ENCODE measurements around the gene ZNF646. TPM values are rescaled to one million over a fixed set of nuclear protein-coding genes. Genes with fewer than 3 reads are reported as not detected.

Gene ZNF646
- total RNA-seq, 1 donor from 2014 or later = 9.6 TPM

DNA sequence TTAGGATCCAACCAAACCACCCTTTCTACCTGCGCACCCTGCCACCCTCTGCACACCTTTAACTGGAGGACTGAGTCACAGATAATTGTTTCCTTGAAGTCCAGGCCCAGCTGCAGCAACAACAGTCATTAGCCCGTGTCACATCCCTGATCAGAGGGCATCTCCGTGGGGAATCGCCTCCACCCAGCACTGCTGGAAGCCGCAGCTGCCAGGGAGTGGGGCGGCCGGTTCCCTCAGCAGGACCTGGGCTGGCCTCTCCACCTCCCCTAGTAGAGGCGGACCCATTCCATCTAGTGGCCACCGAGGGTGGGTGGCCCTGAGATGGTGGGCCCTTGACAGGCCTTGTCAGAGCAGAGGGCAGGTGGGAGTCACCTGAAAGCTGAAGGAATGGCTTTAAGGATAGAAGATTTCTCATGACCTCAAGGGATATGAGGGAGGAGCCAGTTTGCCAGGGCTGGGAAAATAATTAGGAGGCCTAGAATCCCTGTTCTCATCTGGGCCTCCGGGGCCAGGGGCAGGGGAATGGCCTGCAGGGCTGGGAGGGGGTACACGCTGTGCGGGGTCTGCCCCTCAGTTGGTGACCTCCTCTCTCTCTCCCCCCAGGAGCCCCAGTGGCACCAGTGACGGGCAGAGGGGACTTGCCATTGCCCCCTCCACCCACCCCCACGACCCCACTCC lies 8.3 kb downstream of the ZNF646 start:
- intact Hi-C loops (cut with DNase I) = no loop called here
- no peak for DNase-seq (ENCODE audit: low spot score)

GRCh38 chr16:31083081-31083480 lies 8.9 kb downstream of the ZNF646 start:
- intact Hi-C loops (cut with DNase I) = no loop called here
- DNase-seq (ENCODE audit: low spot score) = no peak

DNA sequence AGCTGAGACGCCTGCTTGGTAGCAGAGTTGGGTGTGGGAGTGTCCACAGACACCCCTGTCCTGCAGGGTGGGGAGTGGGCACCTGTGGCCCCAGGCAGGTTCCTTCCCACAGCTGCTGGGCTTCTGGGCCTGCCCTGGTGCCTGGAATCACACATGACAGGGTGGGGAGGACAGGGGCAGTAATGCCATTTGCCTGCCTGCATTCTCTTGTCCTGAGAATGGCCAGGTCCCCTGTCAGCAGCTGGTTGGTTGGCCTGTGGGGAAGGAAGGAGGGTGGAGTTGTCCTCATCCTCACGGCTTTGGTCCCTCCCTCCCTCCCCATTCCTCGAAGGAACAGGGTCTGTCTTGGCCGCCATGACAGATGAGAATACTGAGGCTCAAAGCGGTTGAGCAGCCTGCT lies 9.3 kb downstream of the ZNF646 start:
- intact Hi-C loops (cut with DNase I) = no loop called here
- no peak for DNase-seq (ENCODE audit: low spot score)

GRCh38 chr16:31083981-31084380 lies 9.8 kb downstream of the ZNF646 start:
- intact Hi-C loops (cut with DNase I) = no loop called here
- no peak for DNase-seq (ENCODE audit: low spot score)

- intact Hi-C loops (cut with DNase I) = no loop called here
- no peak for DNase-seq (ENCODE audit: low spot score)
Observed at GRCh38 chr16:31084584-31085302, 10.5 kb downstream of the ZNF646 start.

- intact Hi-C loops (cut with DNase I) = no loop called here
- no peak for DNase-seq (ENCODE audit: low spot score)
Observed at GRCh38 chr16:31085411-31085810, 11.2 kb downstream of the ZNF646 start.

GRCh38 chr16:31085873-31086628 lies 11.8 kb downstream of the ZNF646 start:
- intact Hi-C loops (cut with DNase I) = no loop called here
- DNase-seq (ENCODE audit: low spot score) = no peak

DNA sequence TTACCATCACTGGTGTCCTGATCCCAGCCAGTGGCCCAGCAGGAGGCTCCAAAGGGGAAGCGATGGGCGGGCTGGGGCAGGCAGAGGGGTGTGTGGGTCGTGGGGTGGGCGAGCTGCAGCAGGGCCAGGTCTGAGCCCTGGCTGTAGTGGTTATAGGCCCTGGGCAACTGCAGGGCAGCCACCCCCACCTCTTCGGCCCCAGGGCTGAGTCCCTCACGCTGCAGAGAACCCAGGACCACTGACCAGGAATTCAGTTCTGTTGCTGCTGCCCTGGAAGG lies 12.3 kb downstream of the ZNF646 start:
- intact Hi-C loops (cut with DNase I) = no loop called here
- DNase-seq (ENCODE audit: low spot score) = no peak

- intact Hi-C loops (cut with DNase I) = no loop called here
- DNase-seq (ENCODE audit: low spot score) = no peak
Observed at GRCh38 chr16:31087481-31087880, 13.3 kb downstream of the ZNF646 start.

- intact Hi-C loops (cut with DNase I) = no loop called here
- no peak for DNase-seq (ENCODE audit: low spot score)
Observed at GRCh38 chr16:31087971-31088370, 13.7 kb downstream of the ZNF646 start.

DNA sequence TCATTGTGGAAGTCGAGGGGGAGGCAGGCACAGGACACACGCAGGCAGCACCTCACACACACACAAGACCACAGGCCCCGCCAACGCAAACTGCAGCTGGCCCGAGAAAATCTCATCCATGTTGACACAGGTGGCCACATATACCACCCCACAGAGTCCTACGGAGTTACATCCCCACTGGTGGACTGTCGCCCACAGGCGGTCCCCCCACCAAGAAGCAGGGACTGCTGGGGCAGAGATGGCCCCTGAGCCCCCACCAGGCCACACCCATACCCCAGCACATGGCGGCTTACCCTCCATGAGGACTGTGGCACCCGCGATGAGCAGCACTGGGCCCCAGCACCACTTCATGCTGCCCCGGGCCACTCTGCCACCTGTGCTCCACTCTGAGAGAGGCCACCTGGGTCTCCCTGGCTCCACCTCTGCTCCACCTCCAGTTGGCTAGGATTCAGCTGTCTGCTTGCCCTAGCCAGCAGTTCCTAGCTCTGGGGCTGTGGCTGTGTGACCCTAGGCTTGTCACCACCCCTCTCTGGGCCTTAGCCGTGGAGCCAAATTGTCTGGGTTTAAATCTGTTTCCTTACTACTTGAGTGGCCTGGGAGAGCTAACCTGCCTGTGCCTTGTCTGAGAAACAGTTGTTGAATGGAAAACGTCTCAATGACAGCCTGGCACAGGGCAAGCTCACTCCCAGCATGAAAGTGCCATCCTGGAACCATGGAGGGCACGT lies 14.4 kb downstream of the ZNF646 start, which contains the start of gene PRSS53:
PRSS53 (minus strand) TSS at position 485 of the 725 bp plus-strand sequence; CDS start at position 351, 134 bp downstream.
- intact Hi-C loops (cut with DNase I) = no loop called here
- no peak for DNase-seq (ENCODE audit: low spot score)

GRCh38 chr16:31089199-31089598 lies 15.0 kb downstream of the ZNF646 start:
- no peak for DNase-seq (ENCODE audit: low spot score)
- intact Hi-C loops (cut with DNase I) = no loop called here

- intact Hi-C loops (cut with DNase I) = no loop called here
- no peak for DNase-seq (ENCODE audit: low spot score)
Observed at GRCh38 chr16:31090540-31090939, 16.3 kb downstream of the ZNF646 start.

GRCh38 chr16:31092330-31092729 lies 18.1 kb downstream of the ZNF646 start:
- no peak for DNase-seq (ENCODE audit: low spot score)
- intact Hi-C loops (cut with DNase I) = no loop called here

DNA sequence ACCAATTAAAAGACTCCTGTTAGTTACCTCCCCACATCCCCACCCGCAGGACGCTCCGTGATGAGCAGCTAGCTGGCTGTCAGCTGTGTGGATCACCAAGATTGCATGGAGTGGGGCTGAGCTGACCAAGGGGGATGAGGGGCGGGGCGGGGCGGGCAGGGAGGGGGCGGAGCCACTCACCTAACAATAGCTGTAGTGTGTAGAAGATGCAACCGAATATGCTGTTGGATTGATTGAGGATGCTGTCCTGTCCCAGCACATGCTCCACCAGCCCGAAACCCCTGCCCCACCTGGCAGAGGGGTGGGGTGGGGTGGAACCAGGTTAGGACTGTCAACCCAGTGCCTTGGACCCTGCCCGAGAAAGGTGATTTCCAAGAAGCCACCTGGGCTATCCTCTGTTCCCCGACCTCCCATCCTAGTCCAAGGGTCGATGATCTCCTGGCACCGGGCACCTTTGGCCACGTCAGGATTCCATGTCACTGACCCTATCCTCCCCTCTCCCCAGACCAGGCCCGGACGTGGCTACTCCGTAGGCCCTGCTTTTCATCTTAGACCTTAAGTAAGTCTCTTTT lies 19.0 kb downstream of the ZNF646 start:
- no peak for DNase-seq (ENCODE audit: low spot score)
- intact Hi-C loops (cut with DNase I) = no loop called here

GRCh38 chr16:31094088-31094423 lies 19.8 kb downstream of the ZNF646 start:
- no peak for DNase-seq (ENCODE audit: low spot score)
- intact Hi-C loops (cut with DNase I) = loop anchor here (2.0 kb wide), 1 partner anchor 19 kb away; the partner anchor contains the start of genes ZNF646 and ZNF668

GRCh38 chr16:31094424-31095120 lies 20.4 kb downstream of the ZNF646 start, which contains the start of gene VKORC1:
Gene VKORC1 (minus strand): TSS chr16:31094797. CDS start chr16:31094729, 68 bp downstream.
- DNase-seq (ENCODE audit: low spot score) = peak; percentile 98
- intact Hi-C loops (cut with DNase I) = loop anchor here (2.0 kb wide), 1 partner anchor 20 kb away; the partner anchor contains the start of genes ZNF646 and ZNF668

DNA sequence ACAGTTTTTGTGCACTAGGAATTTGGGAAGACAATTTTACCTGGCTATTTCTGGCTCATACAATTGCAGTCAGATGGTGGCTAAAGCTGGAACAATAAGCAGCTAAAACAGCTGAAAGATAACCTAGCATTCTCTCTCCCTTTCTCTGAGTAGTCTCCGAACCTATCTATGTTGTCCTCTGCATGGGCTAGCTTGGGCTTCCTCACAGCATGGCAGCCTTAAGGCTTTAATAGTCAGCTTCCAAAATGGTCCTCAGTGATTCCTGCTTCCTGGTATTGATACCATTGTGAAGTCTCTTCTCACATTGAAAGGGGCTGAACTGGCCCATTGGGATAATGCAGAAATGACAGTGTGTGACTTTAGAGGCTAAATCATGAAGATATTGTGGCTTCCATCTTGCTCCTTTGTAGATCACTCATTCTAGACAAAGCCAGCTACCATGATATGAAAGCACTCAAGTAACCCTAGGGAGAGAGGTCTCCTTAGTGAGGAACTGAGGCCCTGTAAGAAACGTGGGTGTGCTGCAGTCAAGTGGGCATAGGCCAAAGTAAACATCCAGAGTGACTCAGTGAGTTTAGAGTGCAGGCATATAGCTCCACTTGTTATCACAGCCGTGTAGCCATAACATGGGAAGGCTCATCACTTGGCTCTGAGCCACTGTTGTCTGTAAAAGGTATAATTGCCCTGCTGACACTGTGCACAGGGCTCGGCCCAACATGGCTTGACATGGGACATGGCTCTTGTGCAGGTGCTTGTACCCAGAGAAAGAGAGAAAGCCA lies 25.8 kb downstream of the ZNF646 start:
- intact Hi-C loops (cut with DNase I) = no loop called here
- DNase-seq (ENCODE audit: low spot score) = no peak
